Neural progenitor cell (in vitro differentiated cells): ENCODE results near the gene SLC25A34.

Experiments used
- EZH2 ChIP-seq: fragments of 200-600 bp; sonication (generic); IDR thresholded peaks from 2 replicates; pipeline ENCODE4 v1.6.1; 2017; ENCODE audit warnings: antibody characterized with exemption, mild to moderate bottlenecking, moderate library complexity
- TF ChIP-seq, protein P1 (sequence below): fragments of 200-600 bp; sonication (generic); IDR thresholded peaks from 2 replicates; pipeline ENCODE4 v1.5.1; 2017; ENCODE audit warnings: antibody characterized with exemption, mild to moderate bottlenecking

DNA sequence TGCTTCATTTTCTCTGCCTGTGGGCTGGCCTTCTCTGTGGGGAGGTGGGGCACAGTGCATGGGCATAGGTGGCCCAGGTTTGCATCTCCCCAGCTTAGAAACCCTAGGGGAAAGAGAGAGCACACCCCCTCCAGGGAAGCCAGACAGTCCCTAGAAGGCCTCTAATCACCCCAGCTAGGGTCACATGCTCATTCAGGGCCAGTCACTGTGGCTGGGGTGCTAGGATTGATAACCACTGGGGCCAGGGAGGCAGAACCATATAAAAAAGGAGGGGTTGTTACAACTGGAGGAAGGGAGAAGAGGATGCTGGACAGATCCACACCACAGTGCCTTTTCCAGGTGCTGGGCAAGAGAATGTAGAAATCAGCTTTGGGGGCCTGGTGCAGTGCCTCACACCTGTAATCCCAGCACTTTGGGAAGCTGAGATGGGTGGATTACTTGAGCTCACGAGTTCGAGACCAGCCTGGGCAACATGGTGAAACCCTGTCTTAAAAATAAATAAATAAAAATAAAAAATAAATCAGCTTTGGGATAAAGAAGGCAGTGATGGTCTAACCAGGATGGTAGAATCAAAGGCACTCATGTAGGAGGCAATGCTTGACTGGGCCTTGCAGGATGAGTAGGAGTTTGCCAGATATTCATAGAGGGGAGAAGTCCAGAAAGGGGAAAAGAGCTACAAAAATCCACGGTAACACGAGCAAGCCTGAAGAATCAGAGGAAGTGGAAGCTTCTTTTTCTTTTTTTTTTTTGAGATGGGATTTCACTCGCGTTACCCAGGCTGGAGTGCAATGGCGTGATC, 42.0 kb downstream of the SLC25A34 start:
- TF ChIP-seq, protein P1, sequence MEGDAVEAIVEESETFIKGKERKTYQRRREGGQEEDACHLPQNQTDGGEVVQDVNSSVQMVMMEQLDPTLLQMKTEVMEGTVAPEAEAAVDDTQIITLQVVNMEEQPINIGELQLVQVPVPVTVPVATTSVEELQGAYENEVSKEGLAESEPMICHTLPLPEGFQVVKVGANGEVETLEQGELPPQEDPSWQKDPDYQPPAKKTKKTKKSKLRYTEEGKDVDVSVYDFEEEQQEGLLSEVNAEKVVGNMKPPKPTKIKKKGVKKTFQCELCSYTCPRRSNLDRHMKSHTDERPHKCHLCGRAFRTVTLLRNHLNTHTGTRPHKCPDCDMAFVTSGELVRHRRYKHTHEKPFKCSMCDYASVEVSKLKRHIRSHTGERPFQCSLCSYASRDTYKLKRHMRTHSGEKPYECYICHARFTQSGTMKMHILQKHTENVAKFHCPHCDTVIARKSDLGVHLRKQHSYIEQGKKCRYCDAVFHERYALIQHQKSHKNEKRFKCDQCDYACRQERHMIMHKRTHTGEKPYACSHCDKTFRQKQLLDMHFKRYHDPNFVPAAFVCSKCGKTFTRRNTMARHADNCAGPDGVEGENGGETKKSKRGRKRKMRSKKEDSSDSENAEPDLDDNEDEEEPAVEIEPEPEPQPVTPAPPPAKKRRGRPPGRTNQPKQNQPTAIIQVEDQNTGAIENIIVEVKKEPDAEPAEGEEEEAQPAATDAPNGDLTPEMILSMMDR: no peak
- TF ChIP-seq EZH2: no peak
